G401 (cell line): Measurements from ENCODE around the gene SLC39A10. TPM values are rescaled to one million over a fixed set of nuclear protein-coding genes. Genes with fewer than 3 reads are reported as not detected.

Experiments
- DNase-seq: peaks from one replicate; pipeline ENCODE4 v3.0.0-alpha.2; 2015; ENCODE audit warnings: low spot score
- in situ Hi-C: cut with HindIII; loops from 2 replicates; pipeline ENCODE4 v1.10.0; 2016; ENCODE audit warnings: low sequenced_read_pairs, mixed read lengths
- total RNA-seq: library from RNA; depleted of rRNA; stranded (reverse); fragments of >200 nt; shearing (Covaris generic); gene quantifications from 2 replicates; pipeline ENCODE4 v1.2.3, GENCODE V29; 2014; rRNA removed

Gene SLC39A10, protein sequence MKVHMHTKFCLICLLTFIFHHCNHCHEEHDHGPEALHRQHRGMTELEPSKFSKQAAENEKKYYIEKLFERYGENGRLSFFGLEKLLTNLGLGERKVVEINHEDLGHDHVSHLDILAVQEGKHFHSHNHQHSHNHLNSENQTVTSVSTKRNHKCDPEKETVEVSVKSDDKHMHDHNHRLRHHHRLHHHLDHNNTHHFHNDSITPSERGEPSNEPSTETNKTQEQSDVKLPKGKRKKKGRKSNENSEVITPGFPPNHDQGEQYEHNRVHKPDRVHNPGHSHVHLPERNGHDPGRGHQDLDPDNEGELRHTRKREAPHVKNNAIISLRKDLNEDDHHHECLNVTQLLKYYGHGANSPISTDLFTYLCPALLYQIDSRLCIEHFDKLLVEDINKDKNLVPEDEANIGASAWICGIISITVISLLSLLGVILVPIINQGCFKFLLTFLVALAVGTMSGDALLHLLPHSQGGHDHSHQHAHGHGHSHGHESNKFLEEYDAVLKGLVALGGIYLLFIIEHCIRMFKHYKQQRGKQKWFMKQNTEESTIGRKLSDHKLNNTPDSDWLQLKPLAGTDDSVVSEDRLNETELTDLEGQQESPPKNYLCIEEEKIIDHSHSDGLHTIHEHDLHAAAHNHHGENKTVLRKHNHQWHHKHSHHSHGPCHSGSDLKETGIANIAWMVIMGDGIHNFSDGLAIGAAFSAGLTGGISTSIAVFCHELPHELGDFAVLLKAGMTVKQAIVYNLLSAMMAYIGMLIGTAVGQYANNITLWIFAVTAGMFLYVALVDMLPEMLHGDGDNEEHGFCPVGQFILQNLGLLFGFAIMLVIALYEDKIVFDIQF
- total RNA-seq = 20.1 and 20.3 TPM in 2 replicates

DNA sequence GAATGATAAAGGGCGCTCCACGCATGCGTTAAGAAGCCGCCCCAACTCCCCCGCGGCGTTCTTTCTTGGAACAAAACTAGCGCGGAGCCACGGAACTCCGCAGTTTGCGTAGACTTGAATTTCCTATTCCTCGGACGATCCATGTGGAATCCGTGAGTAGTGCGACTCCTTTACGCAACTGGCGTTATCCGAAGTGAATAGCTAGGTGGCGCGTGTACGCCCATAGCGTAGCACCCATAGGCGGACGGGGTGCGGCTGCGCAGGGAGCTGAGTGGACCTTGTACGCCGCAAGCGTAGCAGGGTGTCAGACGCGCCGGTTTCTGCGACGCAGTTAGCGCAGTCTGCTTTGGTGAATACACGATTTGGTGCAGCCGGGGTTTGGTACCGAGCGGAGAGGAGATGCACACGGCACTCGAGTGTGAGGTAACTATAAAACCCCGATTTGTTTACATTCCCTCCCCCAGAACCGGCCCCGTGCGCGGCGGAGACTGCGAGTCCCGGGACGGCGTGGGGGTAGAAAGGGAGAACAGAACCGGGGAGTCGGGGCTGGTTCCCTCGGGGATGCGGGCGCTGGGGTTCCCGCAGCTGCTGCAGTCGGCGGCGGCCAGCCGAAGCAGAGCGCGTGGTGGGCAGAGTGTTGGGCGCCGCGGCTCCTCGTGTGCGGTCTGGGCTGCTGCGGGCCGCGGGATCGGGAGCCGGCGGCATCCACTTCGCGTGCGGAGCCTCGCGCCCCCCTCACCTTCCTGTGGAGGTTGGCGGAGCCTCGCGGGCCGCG lies at the start of gene SLC39A10:
Gene SLC39A10, plus strand, starts transcription at position 368 of the 775 bp plus-strand sequence. CDS start 22,817 bp downstream, outside the sequence.
- in situ Hi-C loops = no loop called here
- DNase-seq = peak; percentile 99

DNA sequence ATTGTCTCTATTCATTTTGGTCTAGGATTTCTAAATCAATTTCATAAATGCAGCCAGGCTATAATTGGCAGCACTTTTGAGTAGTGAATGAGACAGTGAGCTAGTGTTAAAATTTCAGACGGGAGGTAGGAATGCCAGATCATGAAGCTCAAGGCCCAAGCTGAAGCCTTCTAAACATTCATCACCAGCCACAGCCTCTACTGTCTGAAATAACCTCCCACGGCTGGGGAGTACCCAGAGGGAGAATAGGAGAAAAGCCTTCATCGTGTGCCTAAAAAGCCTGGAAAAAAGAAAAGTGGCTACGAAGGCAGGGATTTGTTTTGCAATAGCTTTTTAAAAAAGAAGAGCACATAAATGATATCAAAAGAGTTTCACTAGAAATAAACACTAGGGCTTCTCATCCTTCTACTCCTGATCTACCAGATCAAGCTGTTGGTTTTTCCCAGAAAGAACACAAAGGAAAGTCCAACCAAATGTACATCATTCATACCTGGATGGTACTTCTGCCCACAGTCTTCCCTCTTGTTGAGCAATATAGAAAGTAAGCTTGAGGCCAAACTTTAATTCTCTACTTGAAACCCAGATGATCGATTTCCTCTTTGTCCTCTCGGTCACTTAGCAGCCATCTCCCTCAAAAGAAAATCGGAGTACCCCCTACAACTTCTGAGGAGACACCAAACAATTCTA lies 48.1 kb upstream of the SLC39A10 start:
- in situ Hi-C loops = no loop called here
- no peak for DNase-seq

DNA sequence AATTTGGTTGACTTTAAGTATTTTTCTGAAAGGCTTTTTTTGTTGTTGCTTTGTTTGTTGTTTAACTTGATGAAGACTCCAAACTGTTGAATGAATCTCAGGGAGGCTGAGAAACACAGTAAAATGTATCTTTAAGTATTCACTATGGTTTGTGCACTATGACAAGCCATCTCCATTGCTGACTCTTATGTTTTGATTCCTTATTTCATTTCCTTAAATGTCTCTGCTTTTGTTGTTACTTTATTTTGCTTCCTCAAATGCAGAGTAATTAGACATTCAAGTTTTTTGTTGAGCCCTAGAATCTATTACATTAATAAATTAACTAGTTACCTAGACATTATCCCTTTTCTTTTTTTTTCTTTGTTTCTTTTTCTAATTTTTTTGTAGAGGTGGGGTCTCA lies 46.3 kb upstream of the SLC39A10 start:
- in situ Hi-C loops = no loop called here

DNA sequence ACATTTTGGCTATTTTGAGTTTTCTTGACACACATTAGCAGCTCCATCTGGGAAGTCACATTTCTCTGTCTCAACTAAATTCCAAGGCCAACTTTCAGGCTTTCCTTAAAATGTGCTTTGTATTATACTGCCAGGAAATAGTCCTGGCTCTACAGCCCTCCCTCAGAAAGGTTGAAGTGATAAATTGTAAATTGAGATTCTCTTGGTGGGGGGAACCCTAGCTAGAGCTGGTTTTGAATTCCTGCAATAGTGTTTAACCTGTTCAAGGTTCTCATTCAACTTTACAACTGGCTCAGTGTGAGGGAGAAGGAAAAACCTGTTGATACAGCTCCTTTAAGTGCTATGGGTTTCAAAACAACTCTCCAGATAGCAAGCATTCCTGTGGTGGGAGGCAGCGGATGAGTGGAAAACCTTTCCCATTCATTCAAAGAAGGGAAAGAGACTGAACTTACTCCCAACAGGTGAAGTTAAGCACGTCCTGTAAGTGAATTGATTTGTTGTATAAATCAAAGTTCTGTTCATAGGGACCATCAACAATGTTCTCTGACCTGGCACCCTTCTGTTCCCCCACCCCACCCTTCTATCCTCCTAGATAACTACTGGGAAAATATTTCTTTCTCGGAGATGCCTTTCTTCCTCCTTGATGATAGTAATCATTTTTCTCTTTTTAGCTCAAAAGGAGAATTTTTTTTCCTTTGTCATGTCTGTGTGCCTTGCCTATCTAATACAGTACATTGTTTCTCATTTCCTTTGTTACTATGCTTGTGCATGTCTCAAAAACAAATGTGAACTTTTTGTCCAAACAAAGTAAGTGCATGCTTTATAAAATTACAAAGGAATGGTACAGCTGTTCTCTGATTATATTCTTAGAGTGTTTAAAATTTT lies 44.2 kb upstream of the SLC39A10 start:
- in situ Hi-C loops = no loop called here
- no peak for DNase-seq

More for the DNA sequence above, 46.3 kb upstream of the SLC39A10 start:
- DNase-seq = no peak

DNA sequence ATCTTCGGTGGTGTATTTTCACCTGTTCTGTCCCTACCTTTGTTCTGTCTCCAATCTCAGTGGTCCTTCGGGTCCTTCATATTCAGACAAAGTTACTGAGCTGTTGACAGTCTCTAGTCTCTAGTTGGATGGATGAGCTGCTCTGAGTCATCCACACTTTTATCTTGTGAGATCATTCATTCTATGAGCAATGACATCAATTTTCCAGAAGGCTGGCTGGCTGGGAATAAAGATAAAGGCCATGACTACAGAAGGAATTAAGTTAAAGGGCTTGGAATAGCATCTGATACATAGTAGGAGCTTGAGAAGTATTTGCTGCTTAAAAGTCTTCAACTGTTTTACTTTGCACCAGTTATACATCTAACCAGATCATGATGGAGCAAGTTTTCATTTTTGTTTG lies 43.1 kb upstream of the SLC39A10 start:
- in situ Hi-C loops = no loop called here

DNA sequence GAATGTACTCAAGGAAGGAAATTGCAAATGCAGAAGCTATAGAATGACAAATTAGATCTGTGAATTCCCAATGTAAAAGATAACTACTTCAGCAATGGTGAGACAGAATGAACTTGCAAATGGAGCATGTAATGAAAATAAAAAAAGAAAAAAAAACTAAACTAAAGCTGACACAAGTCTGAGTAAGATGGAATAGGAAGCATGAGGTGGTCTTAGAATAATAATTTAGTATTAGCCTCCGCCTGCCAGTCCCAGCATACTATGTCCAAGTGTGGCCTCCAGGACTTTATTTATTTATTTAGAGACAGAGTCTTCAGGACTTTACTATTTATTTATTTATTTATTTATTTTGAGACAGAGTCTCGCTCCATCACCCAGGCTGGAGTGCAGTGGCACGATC lies 37.4 kb upstream of the SLC39A10 start:
- in situ Hi-C loops = no loop called here
- no peak for DNase-seq

More for the DNA sequence above, 43.1 kb upstream of the SLC39A10 start:
- no peak for DNase-seq

DNA sequence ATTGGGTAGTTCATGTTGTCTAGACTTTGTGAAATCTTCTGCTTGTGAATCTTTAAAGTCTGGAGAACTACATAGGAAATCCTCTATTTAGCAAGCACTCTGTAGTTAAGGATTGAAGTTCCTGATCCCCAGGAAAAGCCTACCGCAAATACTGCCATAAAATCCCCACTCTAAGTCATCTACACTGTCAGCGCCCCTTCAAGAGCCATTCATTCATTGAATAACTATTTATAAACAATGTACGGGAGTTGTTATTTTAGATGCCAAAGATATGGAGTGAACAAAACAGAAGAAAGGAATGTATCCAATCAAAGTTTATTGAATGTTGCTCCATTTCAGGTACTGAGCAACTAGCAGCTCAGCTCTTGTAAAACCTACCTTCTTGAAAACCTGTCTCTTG lies 36.5 kb upstream of the SLC39A10 start:
- in situ Hi-C loops = no loop called here
- no peak for DNase-seq

DNA sequence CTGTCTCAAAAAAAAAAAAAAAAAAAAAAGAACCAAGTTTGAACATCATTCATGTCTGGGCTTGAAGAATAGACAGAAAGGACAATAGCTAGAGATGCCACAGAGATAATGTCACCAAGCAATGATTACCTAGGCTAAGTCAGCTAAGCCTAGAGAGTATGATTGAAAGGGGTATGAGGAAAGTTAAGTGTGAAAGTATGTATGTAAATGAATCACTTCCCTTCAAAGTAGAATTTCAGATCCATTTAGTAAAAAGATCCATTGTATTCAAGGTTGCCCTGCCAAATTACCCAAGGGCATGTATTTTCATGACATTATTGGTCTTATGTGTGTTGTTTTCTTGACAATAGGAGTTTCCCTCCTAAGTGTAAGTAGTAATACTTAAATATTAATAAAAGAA lies 34.1 kb upstream of the SLC39A10 start:
- DNase-seq = no peak
- in situ Hi-C loops = no loop called here

DNA sequence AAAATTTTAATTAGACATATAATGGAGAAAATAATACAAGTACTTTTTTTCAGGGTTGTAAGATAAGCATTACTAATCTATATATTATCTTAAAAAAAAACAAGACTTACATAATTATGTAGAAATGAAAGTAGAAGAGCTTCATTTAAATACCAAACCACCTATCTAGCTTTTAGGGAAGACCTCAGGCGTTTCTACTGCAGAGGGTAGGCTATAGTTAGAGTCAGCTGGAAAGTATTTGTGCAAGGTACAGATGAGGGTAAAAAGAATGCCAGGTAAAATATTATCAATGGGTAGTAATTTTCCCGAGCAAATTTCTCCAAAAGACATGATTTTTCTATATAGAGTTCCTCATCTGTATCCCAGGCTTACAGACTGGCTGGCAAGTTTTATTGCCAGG lies 30.5 kb upstream of the SLC39A10 start:
- in situ Hi-C loops = no loop called here
- no peak for DNase-seq

DNA sequence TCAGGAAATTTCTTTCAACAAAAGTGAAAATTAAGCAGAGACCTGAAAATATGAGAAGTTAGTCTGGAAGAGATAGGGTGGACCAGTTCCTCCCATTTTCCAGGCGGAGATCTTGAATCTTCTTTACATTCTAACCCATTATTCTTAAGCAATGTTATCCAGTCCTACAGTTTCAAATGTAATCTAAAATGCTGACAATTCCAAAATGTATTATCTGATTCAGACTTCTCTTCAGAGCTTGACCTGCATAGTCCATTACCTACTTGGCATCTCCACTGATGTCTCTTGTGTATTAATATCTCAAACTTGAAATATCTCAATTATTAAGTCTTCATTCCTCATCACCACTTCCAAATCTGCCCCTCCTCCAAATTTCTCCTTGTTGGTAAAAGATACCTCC lies 28.4 kb upstream of the SLC39A10 start:
- in situ Hi-C loops = no loop called here
- DNase-seq = no peak

DNA sequence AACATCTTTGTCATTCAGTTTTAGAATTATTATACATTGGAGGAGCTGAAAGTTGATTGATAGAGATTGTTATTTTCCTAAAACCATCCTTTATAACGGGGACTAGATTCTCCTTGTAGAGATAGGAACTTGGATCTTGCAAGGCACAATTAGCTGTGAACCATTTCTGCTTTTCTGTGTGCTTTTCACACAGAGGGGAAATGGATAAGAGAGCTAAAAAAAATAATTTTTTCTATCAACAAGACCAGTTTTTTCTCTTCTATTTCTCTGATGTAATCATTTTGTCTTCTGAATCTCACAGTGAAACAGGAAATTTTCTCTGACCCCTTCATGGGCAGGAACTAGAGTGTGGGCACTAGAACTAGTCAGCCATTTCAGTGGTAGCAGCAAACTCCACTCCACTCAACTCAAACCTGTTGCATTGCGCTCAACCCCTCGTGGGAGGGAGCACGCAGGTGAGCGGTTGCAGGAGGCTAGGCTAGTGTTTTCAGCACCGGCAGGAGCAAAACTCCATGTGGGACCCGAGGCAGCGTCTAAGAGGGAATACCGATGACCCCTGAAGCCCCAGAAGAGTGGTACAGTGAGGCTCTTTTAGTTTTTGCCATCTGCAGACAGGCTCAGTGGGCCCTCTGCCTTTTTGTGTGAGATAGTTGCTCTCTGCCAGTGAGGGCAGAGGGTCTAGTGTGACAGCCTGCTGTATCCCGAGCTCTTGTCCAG lies 24.0 kb upstream of the SLC39A10 start:
- DNase-seq = no peak
- in situ Hi-C loops = no loop called here

DNA sequence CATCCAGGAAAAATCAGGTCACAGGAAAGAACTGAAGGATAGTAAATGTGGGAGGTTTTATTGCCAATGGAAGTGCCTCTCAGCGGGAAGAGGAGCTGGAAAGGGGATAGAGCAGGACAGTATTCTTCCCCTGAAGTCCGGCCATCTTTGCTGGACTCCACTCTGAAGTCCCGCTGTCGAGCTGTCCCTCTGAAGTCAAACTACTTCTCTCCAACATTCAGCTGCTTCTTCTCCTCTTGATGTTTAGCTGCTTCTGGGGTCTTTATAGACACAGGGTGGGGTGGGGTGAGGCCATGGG lies 23.5 kb upstream of the SLC39A10 start:
- in situ Hi-C loops = no loop called here
- DNase-seq = no peak

DNA sequence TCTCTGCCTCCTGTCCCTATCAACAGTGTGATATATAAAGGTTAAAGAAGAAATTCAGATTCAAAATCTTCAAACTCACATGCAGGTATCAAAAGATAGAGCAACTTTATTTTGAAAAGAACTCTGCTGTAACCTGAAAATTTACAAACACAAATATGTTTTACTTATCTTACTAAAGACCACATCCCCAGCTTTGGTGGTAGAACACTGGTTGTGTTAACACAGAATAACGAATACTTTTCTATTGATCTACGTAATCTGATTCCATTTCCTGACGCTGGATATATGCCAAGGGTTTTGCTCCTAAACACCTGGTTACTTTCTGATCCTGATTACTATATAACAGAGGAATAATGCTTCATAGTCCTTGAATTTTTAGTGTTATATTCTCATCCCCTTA lies 23.1 kb upstream of the SLC39A10 start:
- in situ Hi-C loops = no loop called here
- no peak for DNase-seq

DNA sequence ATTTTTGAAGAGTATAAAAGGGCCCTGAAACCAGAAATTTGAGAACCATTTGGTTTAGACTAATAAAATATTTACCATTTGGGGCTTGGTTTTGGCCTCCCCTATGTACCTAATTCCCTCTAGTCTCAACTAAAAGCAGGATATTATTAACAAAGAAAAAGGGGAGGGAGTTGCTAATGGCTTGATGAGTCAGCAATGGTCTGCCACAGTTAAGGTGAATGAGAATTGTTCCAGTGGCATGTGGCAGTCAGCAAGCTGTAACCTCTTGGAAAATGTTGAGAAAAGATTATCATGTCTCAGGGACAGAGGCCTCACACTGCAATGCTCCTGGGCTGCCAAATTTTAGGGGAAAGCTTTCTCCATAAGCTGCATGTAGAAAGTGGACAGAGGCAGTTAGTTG lies 20.1 kb upstream of the SLC39A10 start:
- DNase-seq = no peak

DNA sequence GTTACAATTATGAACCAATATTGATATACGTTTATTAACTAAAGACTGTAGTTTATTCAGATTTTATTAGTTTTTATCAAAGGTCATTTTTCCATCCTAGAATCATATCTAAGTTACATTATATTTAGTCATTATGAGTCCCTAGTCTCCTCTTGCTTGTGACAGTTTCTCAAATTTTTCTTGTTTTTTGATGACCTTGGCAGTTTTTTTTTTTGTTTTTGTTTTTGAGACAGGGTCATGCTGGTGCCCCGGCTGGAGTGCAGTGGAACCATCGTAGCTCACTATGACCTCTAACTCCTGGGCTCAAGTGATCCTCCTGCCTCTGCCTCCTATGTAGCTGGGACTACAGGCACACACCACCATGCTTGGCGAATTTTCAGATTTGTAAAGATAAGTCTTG lies 18.3 kb upstream of the SLC39A10 start:
- in situ Hi-C loops = no loop called here
- no peak for DNase-seq

More for the DNA sequence above, 20.1 kb upstream of the SLC39A10 start:
- in situ Hi-C loops = no loop called here

DNA sequence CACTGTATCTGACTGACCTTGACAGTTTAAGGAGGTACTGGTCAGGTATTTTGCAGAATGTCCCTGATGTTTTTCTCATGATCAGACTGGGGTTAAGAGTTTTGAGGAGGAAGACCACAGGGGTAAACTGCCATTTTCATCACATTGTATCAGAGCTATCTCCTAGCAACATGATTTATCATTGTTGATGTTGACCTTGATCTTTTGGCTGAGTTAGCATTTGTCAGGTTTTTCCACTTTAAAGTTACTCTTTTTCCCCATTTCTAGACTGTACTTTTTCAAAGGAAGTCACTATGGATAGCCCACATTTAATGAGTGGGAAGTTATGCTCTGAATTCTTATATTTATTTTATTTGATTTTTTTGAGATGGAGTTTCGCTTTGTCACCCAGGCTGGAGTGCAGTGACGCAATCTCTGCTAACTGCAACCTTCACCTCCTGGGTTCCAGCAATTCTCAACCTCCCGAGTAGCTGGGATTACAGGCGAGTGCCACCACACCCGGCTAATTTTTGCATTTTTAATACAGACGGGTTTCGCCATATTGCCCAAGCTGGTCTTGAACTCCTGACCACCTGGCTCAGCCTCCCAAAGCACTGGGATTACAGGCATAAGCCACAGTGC lies 17.7 kb upstream of the SLC39A10 start:
- no peak for DNase-seq
- in situ Hi-C loops = no loop called here

DNA sequence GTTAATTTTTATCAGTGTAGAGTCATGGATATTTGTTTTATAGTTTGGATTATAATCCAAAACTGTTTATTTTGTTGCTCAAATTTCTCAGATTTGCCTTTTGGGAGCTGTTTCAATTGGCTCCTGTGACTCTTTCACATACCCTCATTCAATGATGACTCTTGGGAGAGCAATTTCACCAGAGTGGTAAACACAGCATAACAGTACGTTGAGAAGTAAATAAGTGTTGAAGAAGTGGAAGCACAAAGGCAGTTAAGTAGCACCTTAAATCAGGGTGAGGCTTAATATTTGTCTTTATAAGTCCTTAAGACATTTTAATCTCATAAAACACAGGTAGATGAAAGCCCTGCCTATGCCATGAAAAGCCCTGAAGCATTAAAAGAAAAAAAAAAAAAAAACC lies 17.1 kb upstream of the SLC39A10 start:
- DNase-seq = no peak
- in situ Hi-C loops = no loop called here
